H9 (cell line): Measurements from ENCODE around the gene PRKCD. TPM values are rescaled to one million over a fixed set of nuclear protein-coding genes. Genes with fewer than 3 reads are reported as not detected.
A peak's percentile ranks its signal among the peaks of the same experiment; 100 is the strongest.

ENCODE experiments used
- DNase-seq: peaks from one replicate; pipeline ENCODE4 v3.0.0-alpha.2; 2017
- H2AFZ ChIP-seq: one replicate; pipeline ENCODE4 v1.6.1; 2013; ENCODE audit warnings: mild to moderate bottlenecking, low read length, control low read depth, moderate library complexity
- H2AK5ac ChIP-seq: 2 replicates; pipeline ENCODE4 v1.6.1; 2013; ENCODE audit warnings: low read length, control low read depth, mixed read lengths; ENCODE audit not compliant: insufficient read length
- H2BK120ac ChIP-seq: one replicate; pipeline ENCODE4 v1.6.1; 2013; ENCODE audit warnings: low read depth, mild to moderate bottlenecking, low read length, control low read depth, inconsistent platforms; ENCODE audit not compliant: poor library complexity, severe bottlenecking
- H2BK12ac ChIP-seq: 2 replicates; pipeline ENCODE4 v1.6.1; 2013; ENCODE audit warnings: low read length, control low read depth, mixed read lengths, low read depth; ENCODE audit not compliant: insufficient read length
- H2BK15ac ChIP-seq: 2 replicates; pipeline ENCODE4 v1.6.1; 2013; ENCODE audit warnings: low read depth, low read length, control low read depth
- H2BK20ac ChIP-seq: one replicate; pipeline ENCODE4 v1.6.1; 2013; ENCODE audit warnings: low read depth, mild to moderate bottlenecking, low read length, control low read depth, inconsistent platforms; ENCODE audit not compliant: poor library complexity, severe bottlenecking
- H2BK5ac ChIP-seq: 2 replicates; pipeline ENCODE4 v1.6.1; 2013; ENCODE audit warnings: low read length, control low read depth, mixed read lengths; ENCODE audit not compliant: insufficient read length
- H3K14ac ChIP-seq: 2 replicates; pipeline ENCODE4 v1.6.1; 2013; ENCODE audit warnings: low read length, control low read depth; ENCODE audit not compliant: insufficient read depth
- H3K18ac ChIP-seq: 2 replicates; pipeline ENCODE4 v1.6.1; 2013; ENCODE audit warnings: low read depth, mild to moderate bottlenecking, mixed read lengths, low read length, control low read depth; ENCODE audit not compliant: insufficient read length
- H3K23ac ChIP-seq: 2 replicates; pipeline ENCODE4 v1.6.1; 2013; ENCODE audit warnings: low read length, control low read depth, mixed read lengths, low read depth; ENCODE audit not compliant: insufficient read length
- H3K23me2 ChIP-seq: 2 replicates; pipeline ENCODE4 v1.6.1; 2013; ENCODE audit warnings: low read depth, mild to moderate bottlenecking, mixed read lengths, low read length, control low read depth; ENCODE audit not compliant: insufficient read length, poor library complexity, severe bottlenecking
- H3K27ac ChIP-seq: 2 replicates; pipeline ENCODE4 v1.5.1; 2013; ENCODE audit warnings: low read length, control low read depth, mixed read lengths, low read depth; ENCODE audit not compliant: insufficient read length
- H3K27me3 ChIP-seq: 2 replicates; pipeline ENCODE4 v1.6.1; 2013; ENCODE audit warnings: low read length, control low read depth, inconsistent platforms; ENCODE audit not compliant: insufficient read depth
- H3K4ac ChIP-seq: 2 replicates; pipeline ENCODE4 v1.6.1; 2013; ENCODE audit warnings: low read depth, mild to moderate bottlenecking, control low read depth, inconsistent platforms, low read length, moderate library complexity
- H3K4me1 ChIP-seq: 2 replicates; pipeline ENCODE4 v1.6.1; 2013; ENCODE audit warnings: low read length, control low read depth, inconsistent platforms; ENCODE audit not compliant: insufficient read depth
- H3K4me2 ChIP-seq: 2 replicates; pipeline ENCODE4 v1.6.1; 2013; ENCODE audit warnings: low read length, control low read depth, mixed read lengths; ENCODE audit not compliant: insufficient read length, insufficient read depth
- H3K56ac ChIP-seq: 2 replicates; pipeline ENCODE4 v1.6.1; 2013; ENCODE audit warnings: low read depth, mild to moderate bottlenecking, mixed read lengths, low read length, control low read depth; ENCODE audit not compliant: insufficient read length
- H3K79me1 ChIP-seq: 2 replicates; pipeline ENCODE4 v1.6.1; 2013; ENCODE audit warnings: low read depth, mild to moderate bottlenecking, moderate library complexity, low read length, control low read depth, inconsistent platforms; ENCODE audit not compliant: insufficient read depth, poor library complexity, severe bottlenecking
- H3K79me2 ChIP-seq: 2 replicates; pipeline ENCODE4 v1.6.1; 2013; ENCODE audit warnings: low read length, control low read depth, inconsistent platforms; ENCODE audit not compliant: insufficient read depth
- H3K9ac ChIP-seq: 2 replicates; pipeline ENCODE4 v1.6.1; 2013; ENCODE audit warnings: low read length, control low read depth, mixed read lengths; ENCODE audit not compliant: insufficient read length; ENCODE audit errors: extremely low read depth
- H3K9me3 ChIP-seq: one replicate; pipeline ENCODE4 v1.6.1; 2013; ENCODE audit warnings: low read depth, low read length, inconsistent platforms; ENCODE audit not compliant: control insufficient read depth
- H3T11ph ChIP-seq: one replicate; pipeline ENCODE4 v1.6.1; 2013; ENCODE audit warnings: mild to moderate bottlenecking, low read length, control low read depth, inconsistent platforms
- H4K20me1 ChIP-seq: one replicate; pipeline ENCODE4 v1.6.1; 2013; ENCODE audit not compliant: control insufficient read depth, insufficient read length, insufficient read depth
- H4K5ac ChIP-seq: 2 replicates; pipeline ENCODE4 v1.6.1; 2013; ENCODE audit warnings: low read depth, mild to moderate bottlenecking, mixed read lengths, low read length, control low read depth; ENCODE audit not compliant: insufficient read length
- H4K8ac ChIP-seq: replicated peaks from 2 replicates; pipeline ENCODE4 v1.6.1; 2013; ENCODE audit warnings: low read length, control low read depth, mixed read lengths, low read depth; ENCODE audit not compliant: insufficient read length
- H4K91ac ChIP-seq: 2 replicates; pipeline ENCODE4 v1.6.1; 2013; ENCODE audit warnings: low read depth, mild to moderate bottlenecking, moderate library complexity, mixed read lengths, low read length, control low read depth; ENCODE audit not compliant: insufficient read length
- H3K27ac Mint-ChIP-seq, 3 experiments: 2 replicates in 2 of 3; 3 replicates in 1 of 3; pipeline ENCODE4 v1.8.0; 2020 to 2021; ENCODE audit warnings: mixed read lengths in 3 of 3, mild to moderate bottlenecking in 1 of 3, moderate library complexity in 1 of 3
- H3K27me3 Mint-ChIP-seq: 2 replicates; pipeline ENCODE4 v1.8.0; 2021; ENCODE audit warnings: low read depth, mild to moderate bottlenecking, moderate library complexity, mixed read lengths
- H3K36me3 Mint-ChIP-seq, 3 experiments: 2 replicates in 2 of 3; 3 replicates in 1 of 3; pipeline ENCODE4 v1.8.0; 2020 to 2021; ENCODE audit warnings: low read depth in 3 of 3, mixed read lengths in 3 of 3; ENCODE audit not compliant: insufficient read depth in 1 of 3
- H3K4me1 Mint-ChIP-seq, 2 experiments: 2 replicates each; pipeline ENCODE4 v1.8.0; 2020; ENCODE audit warnings: mixed read lengths in 2 of 2
- H3K4me3 Mint-ChIP-seq, 2 experiments: 2 replicates in 1 of 2; 3 replicates in 1 of 2; pipeline ENCODE4 v1.8.0; 2020 to 2021; ENCODE audit warnings: mild to moderate bottlenecking in 2 of 2, mixed read lengths in 2 of 2, moderate library complexity in 1 of 2
- H3K9me3 Mint-ChIP-seq, 2 experiments: 2 replicates in 1 of 2; 3 replicates in 1 of 2; pipeline ENCODE4 v1.8.0; 2020; ENCODE audit warnings: mild to moderate bottlenecking in 2 of 2, mixed read lengths in 2 of 2, moderate library complexity in 1 of 2
- WGBS: extraction: QIAGEN DNeasy Blood & Tissue Kit; methylation state at CpG from one replicate; pipeline ENCODE4 v1.1.7; 2013; ENCODE audit warnings: missing lambda C conversion rate, low lambda C conversion rate, mixed read lengths; ENCODE audit not compliant: insufficient read length; ENCODE audit errors: extremely low coverage; 5-methylcytosine and 5-hydroxymethylcytosine counted together
- total RNA-seq: library from RNA; stranded (reverse); gene quantifications from 2 replicates; pipeline ENCODE4 v1.2.1, GENCODE V29; 2021
- TF ChIP-seq, protein P1 (sequence below): fragments of 200-600 bp; sonication (generic); conservative IDR thresholded peaks from 3 replicates; pipeline ENCODE4 v1.8.0; 2021; ENCODE audit warnings: antibody characterized with exemption, mild to moderate bottlenecking

Gene PRKCD
- total RNA-seq, 1 experiment from 2014 or later, result 23.7 TPM

DNA sequence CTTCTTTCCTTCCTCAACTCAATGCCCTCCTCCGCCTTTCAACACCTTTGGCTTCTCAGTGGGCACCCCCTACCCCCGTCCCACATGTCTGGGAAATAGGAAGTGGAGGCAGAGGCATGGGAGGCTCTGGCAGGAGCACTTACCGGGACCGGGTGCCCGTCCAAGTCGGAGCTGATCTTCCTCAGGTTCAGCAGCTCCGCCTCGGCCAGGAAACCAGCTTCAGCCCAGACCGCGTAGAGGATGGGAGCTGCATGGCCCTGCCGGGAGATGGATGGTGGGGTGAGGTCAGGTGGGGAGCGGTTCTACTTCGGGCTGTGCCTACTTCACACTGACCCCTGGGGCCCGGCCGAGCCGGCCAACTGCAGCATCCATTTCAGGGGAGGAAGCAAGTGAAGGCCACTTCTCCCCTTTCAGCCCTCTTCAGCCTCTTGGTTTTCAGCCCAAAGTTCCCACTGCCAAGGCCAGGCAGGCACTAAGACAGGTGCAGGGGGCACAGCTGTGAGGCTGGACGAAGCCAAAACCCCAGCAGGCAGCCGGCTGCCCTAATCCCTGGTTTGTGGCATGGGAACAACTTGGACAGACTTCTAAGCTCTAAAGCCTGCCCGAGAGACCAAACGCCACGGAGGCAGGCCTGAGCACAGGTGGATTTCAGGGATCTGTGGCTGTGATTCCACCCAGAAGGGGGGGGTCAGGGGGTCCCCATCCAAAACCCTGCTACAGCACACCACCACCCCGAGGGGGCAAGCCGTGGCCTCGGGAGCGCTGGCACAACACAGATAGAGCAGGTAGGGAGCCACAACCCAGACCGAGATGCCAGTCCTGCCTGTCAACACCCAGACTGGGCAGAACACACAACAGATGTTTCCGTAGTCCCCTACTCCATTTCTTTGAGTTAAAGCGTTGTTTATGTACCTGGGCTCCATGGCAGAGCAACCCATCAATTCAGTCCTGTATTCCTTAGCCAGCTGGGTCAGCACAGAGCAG lies 80.3 kb downstream of the PRKCD start:
- Histone ChIP-seq H2BK120ac (no peak overlapping the region), H3K18ac (no peak overlapping the region), H4K5ac (no peak overlapping the region), H2BK5ac (no peak overlapping the region), H3K4me1 (peaks cover 10% of the 10 kb centered on the region; the same call in 1 of the 2 replicates), H2BK15ac (no peak overlapping the region), H3K14ac (no peak overlapping the region), H3K9me3 (no peaks in the 10 kb centered on the region), H2AK5ac (no peak overlapping the region), H3K4ac (no peak overlapping the region), H3K27ac (no peak overlapping the region), H4K8ac (no peak overlapping the region), H2AFZ (no peak overlapping the region), H3K23ac (no peak overlapping the region), H3K9ac (no peak overlapping the region), H3K79me2 (peaks cover 42% of the 10 kb centered on the region; the same call in 1 of the 2 replicates), H3T11ph (no peak overlapping the region), H2BK12ac (no peak overlapping the region), H4K91ac (no peak overlapping the region), H3K23me2 (peaks cover 2% of the 10 kb centered on the region), H3K56ac (no peak overlapping the region), H3K4me2 (no peak overlapping the region), H2BK20ac (no peak overlapping the region), H4K20me1 (no peaks in the 10 kb centered on the region), H3K27me3 (no peaks in the 10 kb centered on the region), H3K79me1 (peaks cover 30% of the 10 kb centered on the region)
- TF ChIP-seq, protein P1, sequence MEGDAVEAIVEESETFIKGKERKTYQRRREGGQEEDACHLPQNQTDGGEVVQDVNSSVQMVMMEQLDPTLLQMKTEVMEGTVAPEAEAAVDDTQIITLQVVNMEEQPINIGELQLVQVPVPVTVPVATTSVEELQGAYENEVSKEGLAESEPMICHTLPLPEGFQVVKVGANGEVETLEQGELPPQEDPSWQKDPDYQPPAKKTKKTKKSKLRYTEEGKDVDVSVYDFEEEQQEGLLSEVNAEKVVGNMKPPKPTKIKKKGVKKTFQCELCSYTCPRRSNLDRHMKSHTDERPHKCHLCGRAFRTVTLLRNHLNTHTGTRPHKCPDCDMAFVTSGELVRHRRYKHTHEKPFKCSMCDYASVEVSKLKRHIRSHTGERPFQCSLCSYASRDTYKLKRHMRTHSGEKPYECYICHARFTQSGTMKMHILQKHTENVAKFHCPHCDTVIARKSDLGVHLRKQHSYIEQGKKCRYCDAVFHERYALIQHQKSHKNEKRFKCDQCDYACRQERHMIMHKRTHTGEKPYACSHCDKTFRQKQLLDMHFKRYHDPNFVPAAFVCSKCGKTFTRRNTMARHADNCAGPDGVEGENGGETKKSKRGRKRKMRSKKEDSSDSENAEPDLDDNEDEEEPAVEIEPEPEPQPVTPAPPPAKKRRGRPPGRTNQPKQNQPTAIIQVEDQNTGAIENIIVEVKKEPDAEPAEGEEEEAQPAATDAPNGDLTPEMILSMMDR, result no peak
- Mint-ChIP-seq H3K36me3 (peaks cover 49 to 74% (median 71%) of the 10 kb centered on the region in 3 experiments), H3K9me3 (no peaks in the 10 kb centered on the region), H3K27ac (peak overlapping the region; percentile 57 to 79 (median 71); a peak in 6 of 7 replicates), H3K4me3 (no peak overlapping the region), H3K27me3 (no peaks in the 10 kb centered on the region), H3K4me1 (peaks cover 33% of the 10 kb centered on the region in 2 experiments)
- no CpG with 5 or more reads among the region's 28 CpGs for WGBS
- DNase-seq, result no peak
